ENCODE results near the gene TRAF7. TPM values are rescaled to one million over a fixed set of nuclear protein-coding genes. Genes with fewer than 3 reads are reported as not detected.

TRAF7 gene
- total RNA-seq, 4 donors from 2014 or later = 31.9 to 42.7 (median 34.3) TPM

DNA sequence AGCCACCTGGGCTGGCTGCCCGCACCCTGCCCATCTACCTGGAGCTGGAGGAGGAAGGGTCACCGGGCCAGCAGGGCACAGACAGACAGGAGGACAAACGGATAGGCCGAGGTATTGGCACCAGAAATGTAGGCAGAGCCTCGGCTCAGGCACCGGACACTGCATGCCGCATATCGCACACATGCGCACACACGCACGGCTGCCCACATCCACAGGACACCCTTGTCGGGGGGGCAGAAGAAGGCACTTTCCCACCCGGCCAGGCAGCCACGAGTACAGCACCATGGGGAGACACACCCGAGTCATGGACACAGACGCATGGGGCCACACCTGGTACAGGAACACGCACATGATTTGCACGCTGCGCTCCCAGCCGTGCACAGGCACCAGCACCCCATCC lies 26.4 kb downstream of the TRAF7 start:
- no peak for DNase-seq (ENCODE audit: low spot score)
- TF ChIP-seq, protein P1, sequence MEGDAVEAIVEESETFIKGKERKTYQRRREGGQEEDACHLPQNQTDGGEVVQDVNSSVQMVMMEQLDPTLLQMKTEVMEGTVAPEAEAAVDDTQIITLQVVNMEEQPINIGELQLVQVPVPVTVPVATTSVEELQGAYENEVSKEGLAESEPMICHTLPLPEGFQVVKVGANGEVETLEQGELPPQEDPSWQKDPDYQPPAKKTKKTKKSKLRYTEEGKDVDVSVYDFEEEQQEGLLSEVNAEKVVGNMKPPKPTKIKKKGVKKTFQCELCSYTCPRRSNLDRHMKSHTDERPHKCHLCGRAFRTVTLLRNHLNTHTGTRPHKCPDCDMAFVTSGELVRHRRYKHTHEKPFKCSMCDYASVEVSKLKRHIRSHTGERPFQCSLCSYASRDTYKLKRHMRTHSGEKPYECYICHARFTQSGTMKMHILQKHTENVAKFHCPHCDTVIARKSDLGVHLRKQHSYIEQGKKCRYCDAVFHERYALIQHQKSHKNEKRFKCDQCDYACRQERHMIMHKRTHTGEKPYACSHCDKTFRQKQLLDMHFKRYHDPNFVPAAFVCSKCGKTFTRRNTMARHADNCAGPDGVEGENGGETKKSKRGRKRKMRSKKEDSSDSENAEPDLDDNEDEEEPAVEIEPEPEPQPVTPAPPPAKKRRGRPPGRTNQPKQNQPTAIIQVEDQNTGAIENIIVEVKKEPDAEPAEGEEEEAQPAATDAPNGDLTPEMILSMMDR (IDR thresholded peaks at IDR 0.05) = no peak

GRCh38 chr16:2183671-2184070 lies 28.1 kb downstream of the TRAF7 start:
- DNase-seq (ENCODE audit: low spot score) (no peak), ATAC-seq (ENCODE audit: low FRiP score) (no peak)
- TF ChIP-seq, protein P1 (IDR thresholded peaks at IDR 0.05) = no peak

More for the DNA sequence above, 26.4 kb downstream of the TRAF7 start:
- ATAC-seq (ENCODE audit: low FRiP score) = no peak

GRCh38 chr16:2184346-2184745 lies 28.8 kb downstream of the TRAF7 start:
- TF ChIP-seq, protein P1 (IDR thresholded peaks at IDR 0.05) = no peak
- ATAC-seq (ENCODE audit: low FRiP score) = no peak
- DNase-seq (ENCODE audit: low spot score) = no peak

- ATAC-seq (ENCODE audit: low FRiP score) = no peak
- TF ChIP-seq, protein P1 (IDR thresholded peaks at IDR 0.05) = no peak
- no peak for DNase-seq (ENCODE audit: low spot score)
Observed at GRCh38 chr16:2184962-2185361, 29.4 kb downstream of the TRAF7 start.

DNA sequence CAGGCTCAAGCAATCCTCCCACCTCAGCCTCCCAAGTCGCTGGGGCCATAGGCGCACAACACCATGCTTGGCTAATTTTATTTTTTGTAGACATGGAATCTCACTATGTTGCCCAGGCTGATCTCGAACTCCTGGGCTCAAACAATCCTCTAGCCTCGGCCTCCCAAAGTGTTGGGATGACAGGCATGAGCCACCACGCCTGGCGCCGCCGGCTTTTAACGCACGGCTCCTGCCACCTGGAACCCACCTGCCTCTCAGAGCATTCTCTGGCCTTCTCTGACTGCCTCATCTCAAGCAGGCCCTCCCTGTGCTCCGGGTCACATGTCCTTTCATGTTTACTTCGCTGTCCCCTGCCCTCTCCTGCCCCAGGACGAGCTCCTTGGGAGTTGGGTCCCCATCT lies 30.5 kb downstream of the TRAF7 start:
- ATAC-seq (ENCODE audit: low FRiP score) (no peak), DNase-seq (ENCODE audit: low spot score) (no peak)
- TF ChIP-seq, protein P1 (IDR thresholded peaks at IDR 0.05) = no peak

- DNase-seq (ENCODE audit: low spot score) (no peak), ATAC-seq (ENCODE audit: low FRiP score) (no peak)
- TF ChIP-seq, protein P1 (IDR thresholded peaks at IDR 0.05) = no peak
Observed at GRCh38 chr16:2186505-2186904, 30.9 kb downstream of the TRAF7 start.

- DNase-seq (ENCODE audit: low spot score) (no peak), ATAC-seq (ENCODE audit: low FRiP score) (no peak)
- TF ChIP-seq, protein P1 (IDR thresholded peaks at IDR 0.05) = no peak
Observed at GRCh38 chr16:2187212-2187611, 31.6 kb downstream of the TRAF7 start.

Data from omental fat pad (tissue), 4 donors.